TTC549 (cell line): ENCODE measurements around the gene FBXO7.

Experiments used
- FAIRE-seq: peaks from 2 replicates; lab custom pipeline; 2012; peaks lifted over from hg19 to GRCh38; lab: Jason Lieb, UNC

The FBXO7 gene

GRCh38 chr22:32531931-32532819 lies 57.6 kb downstream of the FBXO7 start:
- FAIRE-seq = no peak

- no peak for FAIRE-seq
Measured at GRCh38 chr22:32532820-32533128, 58.2 kb downstream of the FBXO7 start.

GRCh38 chr22:32533265-32534111 lies 58.9 kb downstream of the FBXO7 start:
- FAIRE-seq = no peak

- no peak for FAIRE-seq
Measured at GRCh38 chr22:32534252-32535235, 59.9 kb downstream of the FBXO7 start.

GRCh38 chr22:32535531-32536190 lies 61.0 kb downstream of the FBXO7 start:
- FAIRE-seq = no peak

- FAIRE-seq = no peak
Measured at GRCh38 chr22:32536352-32536751, 61.7 kb downstream of the FBXO7 start.

GRCh38 chr22:32538521-32538920 lies 63.9 kb downstream of the FBXO7 start:
- no peak for FAIRE-seq

GRCh38 chr22:32539631-32540421 lies 65.2 kb downstream of the FBXO7 start:
- no peak for FAIRE-seq

GRCh38 chr22:32541481-32541880 lies 66.9 kb downstream of the FBXO7 start:
- no peak for FAIRE-seq

GRCh38 chr22:32542066-32542676 lies 67.6 kb downstream of the FBXO7 start:
- FAIRE-seq = no peak

- FAIRE-seq = no peak
Measured at GRCh38 chr22:32542677-32543357, 68.2 kb downstream of the FBXO7 start.

- FAIRE-seq = no peak
Measured at GRCh38 chr22:32544953-32545558, 70.4 kb downstream of the FBXO7 start.

GRCh38 chr22:32545801-32546200 lies 71.2 kb downstream of the FBXO7 start:
- FAIRE-seq = no peak

- no peak for FAIRE-seq
Measured at GRCh38 chr22:32546496-32546895, 71.9 kb downstream of the FBXO7 start.

GRCh38 chr22:32546935-32547334 lies 72.3 kb downstream of the FBXO7 start:
- no peak for FAIRE-seq

GRCh38 chr22:32548039-32548438 lies 73.4 kb downstream of the FBXO7 start:
- no peak for FAIRE-seq
